ENCODE data around the gene CYFIP2. TPM values are rescaled to one million over a fixed set of nuclear protein-coding genes. Genes with fewer than 3 reads are reported as not detected.

CYFIP2 gene
- total and polyA plus RNA-seq, 4 experiments from 2014 or later = 317 to 516 (median 379) TPM

DNA sequence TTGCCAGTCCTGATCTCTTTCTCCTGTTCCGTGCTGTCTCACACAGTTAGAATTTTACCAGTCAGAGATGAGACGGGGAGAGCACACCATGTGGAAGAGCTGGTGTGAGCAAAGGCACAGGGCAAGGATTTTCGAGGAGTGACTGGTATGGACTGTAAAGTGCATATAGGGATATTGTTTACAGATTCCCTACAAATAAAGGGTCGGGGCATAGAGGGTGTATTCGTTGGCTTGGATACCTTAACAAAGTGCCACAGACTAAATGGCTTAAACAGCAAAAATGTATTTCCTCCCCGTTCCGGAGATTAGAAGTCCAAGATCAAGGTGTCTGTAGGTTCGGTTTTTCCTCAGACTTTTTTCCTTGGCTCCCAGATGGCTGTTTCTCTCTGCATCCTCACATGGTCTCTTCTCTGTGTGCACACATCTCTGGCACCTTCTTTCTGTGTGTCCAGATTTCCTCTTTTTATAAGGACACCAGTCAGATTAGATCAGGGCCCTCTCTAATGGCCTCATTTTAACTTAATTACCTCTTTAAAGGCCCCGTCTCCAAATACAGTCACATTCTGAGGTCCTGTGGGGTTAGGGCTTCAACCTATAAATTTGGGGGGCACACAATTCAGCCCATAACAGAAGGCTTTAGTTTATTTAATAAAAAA lies 23.4 kb downstream of the CYFIP2 start:
- CTCF ChIA-PET (ENCODE audit: partially characterized antibody) = interaction anchor here (1.0 to 1.8 kb wide), 4 partner anchors 17 to 36 kb away, joined by 4 to 7 read pairs (median 5); no protein-coding TSS in a partner anchor
- intact Hi-C loops (cut with micrococcal nuclease) = no loop called here
- Histone ChIP-seq H3K27ac (ENCODE audit: low read depth, low read length) (no peak overlapping the region), H3K36me3 (ENCODE audit: insufficient read depth, low read length) (peaks cover 79% of the 10 kb centered on the region), H3K4me3 (ENCODE audit: low read length in 2 of 2) (no peak overlapping the region), H3K9me3 (ENCODE audit: control insufficient read depth in 1 of 2, low read length in 2 of 2) (no peaks in the 10 kb centered on the region), H3K27me3 (ENCODE audit: insufficient read depth, low read length) (no peaks in the 10 kb centered on the region), H3K4me1 (ENCODE audit: insufficient read depth, low read length) (peaks cover 51% of the 10 kb centered on the region)
- H3K27ac Mint-ChIP-seq = peak overlapping the region; percentile 43 to 91 (median 53)
- peaks cover 63 to 81% of the 10 kb centered on the region in 2 donors for H3K36me3 Mint-ChIP-seq
- no peaks in the 10 kb centered on the region for H3K27me3 Mint-ChIP-seq
- H3K4me3 Mint-ChIP-seq = no peak overlapping the region
- POLR2A ChIA-PET (ENCODE audit: partially characterized antibody) = interaction anchor here (1.0 to 9.2 kb wide), 6 partner anchors 9 to 146 kb away, joined by 3 to 80 read pairs (median 5); partner anchors contain the start of gene MED7
- H3K9me3 Mint-ChIP-seq = no peaks in the 10 kb centered on the region
- H3K4me1 Mint-ChIP-seq = peaks cover 32 to 67% (median 43%) of the 10 kb centered on the region in 4 donors
- DNase-seq = no peak

DNA sequence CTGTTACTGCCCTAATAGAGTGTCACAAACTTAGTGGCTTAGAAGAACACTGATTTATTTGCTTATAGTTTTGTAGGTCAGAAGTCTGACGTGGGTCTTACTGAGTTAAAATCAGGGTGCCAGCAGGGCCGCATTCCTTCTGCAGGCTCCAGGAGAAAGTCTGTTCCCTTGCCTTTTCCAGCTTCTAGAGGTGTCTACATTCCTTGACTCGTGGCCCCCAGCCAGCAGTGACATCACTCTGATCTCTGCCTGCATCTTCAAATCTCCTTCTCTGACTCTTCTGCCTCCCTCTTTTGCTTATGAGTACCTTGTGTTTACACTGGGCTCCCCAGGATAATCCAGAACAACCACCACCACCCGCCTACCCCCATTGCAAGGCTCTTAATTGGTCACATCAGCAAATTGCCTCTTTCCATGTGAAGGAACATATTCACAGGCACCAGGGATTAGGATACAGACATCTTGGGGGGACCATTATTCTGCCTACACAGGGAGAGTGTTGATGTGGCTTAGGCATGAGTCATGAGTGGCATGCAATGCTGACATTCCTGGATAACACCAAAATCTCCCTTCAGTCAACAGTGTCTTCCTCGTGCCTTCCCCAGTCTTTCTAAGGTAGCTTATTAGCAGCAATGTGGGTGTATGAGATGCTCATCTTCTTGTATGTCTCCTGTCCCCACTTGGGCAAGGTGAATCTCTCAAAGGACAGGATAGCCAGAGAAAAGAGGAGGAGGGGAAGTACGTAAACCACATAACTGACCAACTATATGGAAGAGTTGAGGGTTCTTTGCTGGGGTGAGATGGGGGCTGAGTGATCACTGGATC lies 24.4 kb downstream of the CYFIP2 start:
- peaks cover 34 to 67% (median 45%) of the 10 kb centered on the region in 4 donors for H3K4me1 Mint-ChIP-seq
- Histone ChIP-seq H3K36me3 (ENCODE audit: insufficient read depth, low read length) (peaks cover 81% of the 10 kb centered on the region), H3K27ac (ENCODE audit: low read depth, low read length) (no peak overlapping the region), H3K9me3 (ENCODE audit: control insufficient read depth in 1 of 2, low read length in 2 of 2) (no peaks in the 10 kb centered on the region), H3K4me3 (ENCODE audit: low read length in 2 of 2) (no peak overlapping the region), H3K4me1 (ENCODE audit: insufficient read depth, low read length) (peaks cover 51% of the 10 kb centered on the region), H3K27me3 (ENCODE audit: insufficient read depth, low read length) (no peaks in the 10 kb centered on the region)
- ChIA-PET POLR2A (ENCODE audit: partially characterized antibody) (interaction anchor here (0.8 to 2.0 kb wide), 2 partner anchors 24 to 147 kb away, joined by 3 to 6 read pairs; partner anchors contain the start of gene MED7), CTCF (ENCODE audit: partially characterized antibody) (interaction anchor here (1.0 to 1.8 kb wide), 2 partner anchors 18 to 37 kb away, joined by 4 to 6 read pairs; no protein-coding TSS in a partner anchor)
- no peak for DNase-seq
- peaks cover 67 to 82% of the 10 kb centered on the region in 2 donors for H3K36me3 Mint-ChIP-seq
- H3K4me3 Mint-ChIP-seq = no peak overlapping the region
- H3K27ac Mint-ChIP-seq = peak overlapping the region; percentile 22 to 83 (median 71)
- no peaks in the 10 kb centered on the region for H3K27me3 Mint-ChIP-seq
- intact Hi-C loops (cut with micrococcal nuclease) = loop anchor here (2.0 kb wide), 1 partner anchor 16 kb away; no protein-coding TSS in a partner anchor
- H3K9me3 Mint-ChIP-seq = no peaks in the 10 kb centered on the region

DNA sequence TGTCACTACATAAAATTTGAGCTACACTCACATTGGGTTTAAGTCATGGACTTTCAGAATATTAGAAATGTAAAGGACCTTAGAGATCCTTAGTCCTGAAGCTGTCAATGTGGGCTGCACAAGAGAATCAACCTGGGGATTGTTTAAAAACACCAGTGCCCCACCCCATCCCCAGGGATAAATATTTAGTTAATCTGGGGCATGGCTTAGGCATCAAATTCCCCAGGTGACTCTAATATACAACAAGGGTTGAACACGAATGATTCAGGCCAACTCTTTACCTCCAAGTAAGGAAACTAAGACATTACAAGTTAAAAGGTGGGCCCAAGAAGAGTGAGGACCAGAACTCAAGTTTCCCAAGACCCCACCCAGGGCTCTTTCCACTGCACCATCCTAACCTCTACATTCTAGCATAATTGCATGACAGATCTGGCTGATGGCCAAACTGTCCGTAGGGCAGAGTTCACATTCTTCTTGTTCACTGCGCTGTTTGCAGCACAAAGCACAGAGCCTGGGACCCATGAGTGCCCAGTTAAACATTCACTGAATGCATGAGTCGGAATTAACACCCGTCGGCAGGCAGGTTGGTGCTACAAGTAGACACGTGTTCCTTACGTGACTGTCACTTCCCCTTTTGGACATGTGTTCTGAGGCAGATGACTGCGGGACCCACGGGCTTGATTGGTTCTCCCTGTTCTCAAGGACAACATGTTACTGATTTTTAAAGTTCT lies 25.2 kb downstream of the CYFIP2 start:
- H3K27ac ChIP-seq (ENCODE audit: low read depth, low read length) = no peak overlapping the region
- H3K4me1 ChIP-seq (ENCODE audit: insufficient read depth, low read length) = peaks cover 53% of the 10 kb centered on the region
- CTCF ChIA-PET (ENCODE audit: partially characterized antibody) = no interaction called here
- Mint-ChIP-seq H3K4me3 (no peak overlapping the region), H3K4me1 (peaks cover 36 to 71% (median 49%) of the 10 kb centered on the region in 4 donors), H3K27me3 (no peaks in the 10 kb centered on the region), H3K27ac (peak overlapping the region; percentile 22 to 83 (median 71)), H3K9me3 (no peaks in the 10 kb centered on the region), H3K36me3 (peaks cover 67 to 83% of the 10 kb centered on the region in 2 donors)
- POLR2A ChIA-PET (ENCODE audit: partially characterized antibody) = interaction anchor here (0.8 kb wide), 1 partner anchor 24 kb away, joined by 3 read pairs; no protein-coding TSS in a partner anchor
- H3K27me3 ChIP-seq (ENCODE audit: insufficient read depth, low read length) = no peaks in the 10 kb centered on the region
- peaks cover 83% of the 10 kb centered on the region for H3K36me3 ChIP-seq (ENCODE audit: insufficient read depth, low read length)
- no peak for DNase-seq
- intact Hi-C loops (cut with micrococcal nuclease) = loop anchor here (2.0 kb wide), 1 partner anchor 16 kb away; no protein-coding TSS in a partner anchor
- H3K4me3 ChIP-seq (ENCODE audit: low read length in 2 of 2) = no peak overlapping the region
- H3K9me3 ChIP-seq (ENCODE audit: control insufficient read depth in 1 of 2, low read length in 2 of 2) = no peaks in the 10 kb centered on the region

DNA sequence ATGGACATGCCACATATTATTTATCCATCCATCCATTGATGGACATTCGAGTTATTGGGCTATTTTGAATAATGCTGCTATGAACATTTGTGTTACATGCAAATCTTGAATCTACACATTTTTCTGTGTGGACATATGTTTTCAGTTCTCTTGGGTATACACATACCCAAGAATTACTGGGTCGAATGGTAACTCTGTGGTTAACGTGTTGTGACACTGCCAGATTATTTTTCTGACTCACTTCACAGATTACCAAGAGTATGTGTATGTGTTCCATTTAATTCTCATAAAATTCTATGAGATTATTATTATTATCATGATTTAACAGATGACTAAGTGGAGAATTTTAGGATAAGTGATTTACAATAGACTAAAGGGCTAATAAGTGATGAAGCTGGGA lies 26.7 kb downstream of the CYFIP2 start:
- ChIA-PET CTCF (ENCODE audit: partially characterized antibody) (no interaction called here), POLR2A (ENCODE audit: partially characterized antibody) (interaction anchor here (1.6 kb wide), 1 partner anchor 20 kb away, joined by 9 read pairs; no protein-coding TSS in a partner anchor)
- Histone ChIP-seq H3K4me3 (ENCODE audit: low read length in 2 of 2) (no peak overlapping the region), H3K27ac (ENCODE audit: low read depth, low read length) (no peak overlapping the region), H3K27me3 (ENCODE audit: insufficient read depth, low read length) (no peaks in the 10 kb centered on the region), H3K36me3 (ENCODE audit: insufficient read depth, low read length) (peaks cover 85% of the 10 kb centered on the region), H3K4me1 (ENCODE audit: insufficient read depth, low read length) (peaks cover 45% of the 10 kb centered on the region), H3K9me3 (ENCODE audit: control insufficient read depth in 1 of 2, low read length in 2 of 2) (no peaks in the 10 kb centered on the region)
- Mint-ChIP-seq H3K27ac (peak overlapping the region in 4 of 7 donors; percentile 53 to 90 (median 78)), H3K4me1 (peaks cover 32 to 68% (median 53%) of the 10 kb centered on the region in 4 donors), H3K4me3 (no peak overlapping the region), H3K36me3 (peaks cover 73 to 84% of the 10 kb centered on the region in 2 donors), H3K9me3 (no peaks in the 10 kb centered on the region), H3K27me3 (no peaks in the 10 kb centered on the region)
- no peak for DNase-seq
- intact Hi-C loops (cut with micrococcal nuclease) = no loop called here

DNA sequence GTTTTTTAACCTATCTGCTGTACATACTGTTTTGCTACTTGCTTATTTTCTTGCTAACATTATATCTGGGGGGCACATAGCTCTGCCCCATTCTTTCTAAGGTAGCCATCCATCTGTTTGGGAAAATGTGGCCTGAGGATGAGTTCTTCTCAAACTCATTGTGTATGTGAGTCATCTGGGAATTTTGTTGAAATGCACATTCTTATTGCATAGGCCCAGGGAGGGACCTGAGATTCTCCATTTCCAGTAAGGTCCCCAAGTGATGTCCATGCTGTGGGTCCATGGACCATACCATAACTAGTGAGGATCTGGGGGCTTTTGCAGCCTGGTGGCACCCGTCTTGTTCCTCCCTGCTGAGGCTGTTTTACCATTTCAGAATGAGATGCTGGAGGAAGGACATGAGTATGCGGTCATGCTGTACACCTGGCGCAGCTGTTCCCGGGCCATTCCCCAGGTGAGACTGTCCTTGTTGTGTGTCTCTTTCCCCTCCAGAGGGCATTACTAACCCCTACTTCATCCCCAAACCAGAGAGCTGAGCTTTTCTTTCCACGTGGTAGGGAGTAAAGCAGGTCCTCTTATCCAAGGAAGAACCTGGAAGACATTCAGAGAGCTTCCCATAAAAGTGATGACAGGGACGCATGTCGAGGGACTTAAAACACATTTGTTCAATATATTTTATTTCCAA lies 28.6 kb downstream of the CYFIP2 start:
- peak overlapping the region; percentile 52 to 93 (median 85) for H3K27ac Mint-ChIP-seq
- peaks cover 82% of the 10 kb centered on the region for H3K36me3 ChIP-seq (ENCODE audit: insufficient read depth, low read length)
- H3K4me3 Mint-ChIP-seq = peak overlapping the region in 2 of 8 donors; percentile 8 to 11
- no peaks in the 10 kb centered on the region for H3K9me3 ChIP-seq (ENCODE audit: control insufficient read depth in 1 of 2, low read length in 2 of 2)
- H3K27me3 Mint-ChIP-seq = no peaks in the 10 kb centered on the region
- no peaks in the 10 kb centered on the region for H3K27me3 ChIP-seq (ENCODE audit: insufficient read depth, low read length)
- ChIA-PET POLR2A (ENCODE audit: partially characterized antibody) (interaction anchor here (0.9 to 3.9 kb wide), 3 partner anchors 13 to 152 kb away, joined by 4 to 17 read pairs (median 4); partner anchors contain the start of gene MED7), CTCF (ENCODE audit: partially characterized antibody) (interaction anchor here (0.6 to 2.6 kb wide), 8 partner anchors 9 to 152 kb away, joined by 3 to 14 read pairs (median 6); partner anchors contain the start of gene MED7)
- no peak overlapping the region for H3K4me3 ChIP-seq (ENCODE audit: low read length in 2 of 2)
- H3K36me3 Mint-ChIP-seq = peaks cover 71 to 82% of the 10 kb centered on the region in 2 donors
- intact Hi-C loops (cut with micrococcal nuclease) = loop anchor here (2.0 kb wide), 1 partner anchor 18 kb away; no protein-coding TSS in a partner anchor
- DNase-seq = no peak
- peaks cover 23 to 54% (median 42%) of the 10 kb centered on the region in 4 donors for H3K4me1 Mint-ChIP-seq
- H3K9me3 Mint-ChIP-seq = no peaks in the 10 kb centered on the region
- peak overlapping the region; percentile 49 for H3K27ac ChIP-seq (ENCODE audit: low read depth, low read length)
- peaks cover 29% of the 10 kb centered on the region for H3K4me1 ChIP-seq (ENCODE audit: insufficient read depth, low read length)

DNA sequence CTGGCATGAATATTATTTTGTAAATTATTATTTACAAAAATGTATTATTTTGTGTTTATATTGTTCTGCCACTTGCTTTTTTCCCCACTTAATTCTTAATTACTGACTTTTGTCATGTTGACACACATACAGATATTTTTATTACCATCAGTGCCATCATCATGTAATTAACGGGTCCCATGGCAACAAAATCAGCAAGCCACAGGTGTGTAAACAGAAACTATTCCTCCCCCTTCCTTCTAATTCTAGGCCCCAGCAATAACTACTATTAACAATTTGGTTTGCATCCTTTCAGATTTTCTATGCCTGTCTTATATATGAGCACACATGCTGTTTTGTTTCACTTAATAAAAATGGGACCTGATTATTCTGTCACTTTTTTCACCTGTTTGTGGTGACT lies 29.3 kb downstream of the CYFIP2 start:
- H3K27ac ChIP-seq (ENCODE audit: low read depth, low read length) = no peak overlapping the region
- CTCF ChIA-PET (ENCODE audit: partially characterized antibody) = interaction anchor here (0.6 to 2.6 kb wide), 9 partner anchors 8 to 152 kb away, joined by 3 to 14 read pairs (median 5); partner anchors contain the start of gene MED7
- H3K9me3 ChIP-seq (ENCODE audit: control insufficient read depth in 1 of 2, low read length in 2 of 2) = no peaks in the 10 kb centered on the region
- intact Hi-C loops (cut with micrococcal nuclease) = loop anchor here (2.0 kb wide), 1 partner anchor 18 kb away; no protein-coding TSS in a partner anchor
- H3K4me3 Mint-ChIP-seq = peak overlapping the region in 1 of 8 donors; percentile 2
- H3K27me3 Mint-ChIP-seq = no peaks in the 10 kb centered on the region
- H3K27ac Mint-ChIP-seq = peak overlapping the region; percentile 52 to 95 (median 87)
- no peak overlapping the region for H3K4me3 ChIP-seq (ENCODE audit: low read length in 2 of 2)
- H3K27me3 ChIP-seq (ENCODE audit: insufficient read depth, low read length) = no peaks in the 10 kb centered on the region
- DNase-seq = peak in 4 of 5 donors; percentile 30 to 59 (median 45)
- H3K36me3 ChIP-seq (ENCODE audit: insufficient read depth, low read length) = peaks cover 81% of the 10 kb centered on the region
- POLR2A ChIA-PET (ENCODE audit: partially characterized antibody) = interaction anchor here (0.7 to 3.9 kb wide), 4 partner anchors 12 to 153 kb away, joined by 3 to 17 read pairs (median 4); partner anchors contain the start of gene MED7
- H3K4me1 Mint-ChIP-seq = peaks cover 22 to 53% (median 37%) of the 10 kb centered on the region in 4 donors
- H3K9me3 Mint-ChIP-seq = no peaks in the 10 kb centered on the region
- H3K36me3 Mint-ChIP-seq = peaks cover 69 to 83% of the 10 kb centered on the region in 2 donors
- H3K4me1 ChIP-seq (ENCODE audit: insufficient read depth, low read length) = peaks cover 25% of the 10 kb centered on the region

All from CD4-positive, alpha-beta memory T cell (primary cell).